IMR-90 (cell line): ENCODE measurements around the gene IGLL5. TPM values are rescaled to one million over a fixed set of nuclear protein-coding genes. Genes with fewer than 3 reads are reported as not detected.

Experiments used
- ATAC-seq: fragments of 200-7000 bp; cut with Tn5 transposase; 2 replicates; pipeline ENCODE4 v1.9.1; 2020; ENCODE audit warnings: low read depth, mild to moderate bottlenecking, moderate library complexity
- BruUV-seq: library from RNA; stranded (reverse); fragments of 400-500 nt; replicated peaks from 2 replicates; lab custom pipeline; 2021; lab: Mats Ljungman, UMichigan
- CTCF ChIA-PET: fragments of 300-600 bp; formaldehyde crosslinking; extraction: SDS; loops from one replicate; lab custom pipeline; 2021; ENCODE audit warnings: antibody characterized with exemption; lab: Yijun Ruan, JAX
- POLR2A ChIA-PET: fragments of 300-600 bp; sonication (Branson Sonifier 250); formaldehyde crosslinking; loops from one replicate; lab custom pipeline; 2022; ENCODE audit warnings: antibody characterized with exemption; ENCODE audit not compliant: unreplicated experiment; lab: Charles Lee
- DNase-seq: peaks from one replicate; pipeline ENCODE4 v3.0.0; 2013
- H2AFZ ChIP-seq: replicated peaks from 2 replicates; pipeline ENCODE3; 2013; ENCODE audit warnings: low read length, mild to moderate bottlenecking; ENCODE audit not compliant: poor library complexity
- H2AK5ac ChIP-seq: 2 replicates; pipeline ENCODE4 v1.6.1; 2013; ENCODE audit warnings: low read depth, low read length, inconsistent platforms
- H2AK9ac ChIP-seq: replicated peaks from 2 replicates; pipeline ENCODE3; 2013; ENCODE audit warnings: mild to moderate bottlenecking, low read depth, low read length, moderate library complexity; ENCODE audit not compliant: poor library complexity
- H2BK120ac ChIP-seq: 2 replicates; pipeline ENCODE4 v1.6.1; 2013; ENCODE audit warnings: low read depth, low read length, inconsistent platforms
- H2BK15ac ChIP-seq: 3 replicates; pipeline ENCODE4 v1.6.1; 2013; ENCODE audit warnings: low read depth, low read length, inconsistent platforms
- H2BK20ac ChIP-seq: 2 replicates; pipeline ENCODE4 v1.6.1; 2013; ENCODE audit warnings: low read depth, mild to moderate bottlenecking, inconsistent platforms, low read length, moderate library complexity
- H2BK5ac ChIP-seq: 2 replicates; pipeline ENCODE4 v1.6.1; 2013; ENCODE audit warnings: mild to moderate bottlenecking, low read depth, low read length, inconsistent platforms; ENCODE audit not compliant: poor library complexity, severe bottlenecking
- H3K14ac ChIP-seq: replicated peaks from 2 replicates; pipeline ENCODE4 v1.6.1; 2013; ENCODE audit warnings: low read depth, low read length, inconsistent platforms
- H3K18ac ChIP-seq: 2 replicates; pipeline ENCODE4 v1.6.1; 2013; ENCODE audit warnings: low read depth, low read length, control low read depth
- H3K23ac ChIP-seq: 2 replicates; pipeline ENCODE4 v1.6.1; 2013; ENCODE audit warnings: low read depth, low read length, inconsistent platforms
- H3K27ac ChIP-seq: 2 replicates; pipeline ENCODE4 v1.5.1; 2013; ENCODE audit warnings: mild to moderate bottlenecking, control low read depth, low read length; ENCODE audit not compliant: insufficient read depth
- H3K27me3 ChIP-seq: 2 replicates; pipeline ENCODE4 v1.6.1; 2013; ENCODE audit warnings: low read length; ENCODE audit not compliant: control insufficient read depth, insufficient read depth
- H3K36me3 ChIP-seq: 2 replicates; pipeline ENCODE4 v1.6.1; 2013; ENCODE audit warnings: low read length, mixed read lengths; ENCODE audit not compliant: control insufficient read depth, insufficient read depth
- H3K4ac ChIP-seq: 2 replicates; pipeline ENCODE4 v1.6.1; 2013; ENCODE audit warnings: low read depth, low read length, inconsistent platforms
- H3K4me1 ChIP-seq: 2 replicates; pipeline ENCODE4 v1.6.1; 2013; ENCODE audit warnings: low read length, mixed read lengths; ENCODE audit not compliant: control insufficient read depth, insufficient read depth
- H3K4me2 ChIP-seq: 2 replicates; pipeline ENCODE4 v1.6.1; 2013; ENCODE audit warnings: low read depth, mild to moderate bottlenecking, control low read depth, low read length, moderate library complexity
- H3K4me3 ChIP-seq: 2 replicates; pipeline ENCODE4 v1.5.1; 2013; ENCODE audit warnings: low read depth, mild to moderate bottlenecking, control low read depth, low read length, moderate library complexity; ENCODE audit not compliant: insufficient read depth
- H3K56ac ChIP-seq: 2 replicates; pipeline ENCODE4 v1.6.1; 2013; ENCODE audit warnings: low read length, inconsistent platforms; ENCODE audit not compliant: insufficient read depth; ENCODE audit errors: extremely low read depth
- H3K79me1 ChIP-seq, 2 experiments: 2 replicates each; pipeline ENCODE4 v1.6.1; 2013; ENCODE audit warnings: low read length in 2 of 2, inconsistent platforms in 1 of 2, low read depth in 1 of 2
- H3K9ac ChIP-seq: 2 replicates; pipeline ENCODE4 v1.6.1; 2013; ENCODE audit warnings: low read depth, low read length, control low read depth
- H3K9me1 ChIP-seq: 2 replicates; pipeline ENCODE4 v1.6.1; 2013; ENCODE audit warnings: low read length, inconsistent platforms; ENCODE audit not compliant: insufficient read depth
- H3K9me3 ChIP-seq: 2 replicates; pipeline ENCODE4 v1.6.1; 2013; ENCODE audit warnings: low read length; ENCODE audit not compliant: control insufficient read depth, insufficient read depth
- H4K20me1 ChIP-seq: 2 replicates; pipeline ENCODE4 v1.6.1; 2013; ENCODE audit warnings: low read length, inconsistent platforms; ENCODE audit not compliant: insufficient read depth
- H4K5ac ChIP-seq: 2 replicates; pipeline ENCODE4 v1.6.1; 2013; ENCODE audit warnings: mild to moderate bottlenecking, low read depth, low read length, control low read depth
- H4K8ac ChIP-seq, 2 experiments: 2 replicates each; pipeline ENCODE4 v1.6.1; 2013; ENCODE audit warnings: low read depth in 2 of 2, low read length in 2 of 2, control low read depth in 1 of 2, inconsistent platforms in 1 of 2
- H4K91ac ChIP-seq: 2 replicates; pipeline ENCODE4 v1.6.1; 2013; ENCODE audit warnings: low read depth, low read length, inconsistent platforms; ENCODE audit not compliant: insufficient read depth
- BHLHE40 ChIP-seq: fragments of 150-350 bp; IDR thresholded peaks from 2 replicates; pipeline ENCODE4 v1.6.1; 2016; ENCODE audit warnings: mild to moderate bottlenecking, low read depth, low read length
- CEBPB ChIP-seq: IDR thresholded peaks from 2 replicates; pipeline ENCODE4 v1.6.1; 2012; ENCODE audit warnings: low read depth, low read length, improper control_type of control experiment
- CHD1 ChIP-seq: IDR thresholded peaks from 2 replicates; pipeline ENCODE4 v1.6.1; 2012; ENCODE audit warnings: low read depth, low read length, improper control_type of control experiment
- CTCF ChIP-seq: conservative IDR thresholded peaks from 2 replicates; pipeline ENCODE4 v1.5.1; 2012; ENCODE audit warnings: mild to moderate bottlenecking, low read depth, low read length, improper control_type of control experiment
- ELK1 ChIP-seq: fragments of 150-350 bp; IDR thresholded peaks from 2 replicates; pipeline ENCODE4 v1.6.1; 2016; ENCODE audit warnings: low read depth, mild to moderate bottlenecking, low read length, moderate library complexity, borderline replicate concordance
- FOS ChIP-seq: fragments of 150-350 bp; IDR thresholded peaks from 2 replicates; pipeline ENCODE4 v1.6.1; 2016; ENCODE audit warnings: low read depth, low read length
- MAFK ChIP-seq: IDR thresholded peaks from 2 replicates; pipeline ENCODE4 v1.6.1; 2012; ENCODE audit warnings: low read depth, low read length, improper control_type of control experiment
- MAZ ChIP-seq: IDR thresholded peaks from 2 replicates; pipeline ENCODE4 v1.6.1; 2012; ENCODE audit warnings: low read depth, mild to moderate bottlenecking, low read length, improper control_type of control experiment, moderate library complexity, borderline replicate concordance
- MXI1 ChIP-seq: IDR thresholded peaks from 2 replicates; pipeline ENCODE4 v1.6.1; 2012; ENCODE audit warnings: low read depth, mild to moderate bottlenecking, low read length, moderate library complexity, borderline replicate concordance
- NFE2L2 ChIP-seq: fragments of 150-350 bp; IDR thresholded peaks from 2 replicates; pipeline ENCODE4 v1.6.1; 2016; ENCODE audit warnings: low read depth, mild to moderate bottlenecking, low read length
- POLR2A ChIP-seq: IDR thresholded peaks from 2 replicates; pipeline ENCODE4 v1.6.1; 2012; ENCODE audit warnings: mild to moderate bottlenecking, low read depth, low read length
- RAD21 ChIP-seq: IDR thresholded peaks from 2 replicates; pipeline ENCODE4 v1.6.1; 2012; ENCODE audit warnings: low read length, improper control_type of control experiment
- RCOR1 ChIP-seq: IDR thresholded peaks from 2 replicates; pipeline ENCODE4 v1.6.1; 2012; ENCODE audit warnings: mild to moderate bottlenecking, low read length, improper control_type of control experiment; ENCODE audit not compliant: insufficient replicate concordance
- RFX5 ChIP-seq: IDR thresholded peaks from 2 replicates; pipeline ENCODE4 v1.8.0; 2012; ENCODE audit warnings: low read depth, mild to moderate bottlenecking, low read length, moderate library complexity
- SMC3 ChIP-seq: fragments of 150-350 bp; IDR thresholded peaks from 2 replicates; pipeline ENCODE4 v1.6.1; 2016; ENCODE audit warnings: low read depth, mild to moderate bottlenecking, antibody characterized with exemption, low read length, moderate library complexity
- USF2 ChIP-seq: fragments of 150-350 bp; IDR thresholded peaks from 2 replicates; pipeline ENCODE4 v1.6.1; 2017; ENCODE audit warnings: mild to moderate bottlenecking, antibody characterized with exemption, low read length, low read depth
- WGBS, 2 experiments: methylation state at CpG; one replicate each; pipeline versions ENCODE4 v1.1.5 to v1.1.7; 2013; ENCODE audit warnings: missing lambda C conversion rate in 2 of 2; ENCODE audit not compliant: insufficient read length in 1 of 2; ENCODE audit errors: extremely low coverage in 2 of 2; 5-methylcytosine and 5-hydroxymethylcytosine counted together
- dilution Hi-C: fragments of 300-500 bp; cut with HindIII; formaldehyde crosslinking; loops from one replicate; pipeline ENCODE4 v1.14.3; 2018; ENCODE audit warnings: low sequenced_read_pairs; ENCODE audit not compliant: unreplicated experiment
- in situ Hi-C: fragments of 300-500 bp; cut with MboI; formaldehyde crosslinking; loops from 3 replicates; pipeline ENCODE4 v1.14.3; 2019; ENCODE audit warnings: low sequenced_read_pairs, inconsistent platforms, mixed read lengths
- intact Hi-C: fragments of 100-400 bp; cut with micrococcal nuclease; formaldehyde crosslinking; loops from 2 replicates; pipeline ENCODE4 v1.10.0; 2022
- polyA plus RNA-seq, 3 experiments: library from polyadenylated mRNA; depleted of rRNA; stranded (reverse); fragments of >200 nt; gene quantifications; 2 replicates each; pipeline ENCODE4 v1.2.3, GENCODE V29; 2012; ENCODE audit warnings: low replicate concordance in 1 of 3
- total RNA-seq: library from RNA; depleted of rRNA; stranded (reverse); fragments of >200 nt; gene quantifications from 2 replicates; pipeline ENCODE4 v1.2.3, GENCODE V29; 2012

IGLL5 gene
- total and polyA plus RNA-seq, 2 of the 4 experiments (the other 2 are of a cell fraction) = not detected

- intact Hi-C loops = no loop called here
- H3K18ac ChIP-seq = no peak overlapping the region
- no peaks in the 10 kb centered on the region for H3K36me3 ChIP-seq
- H2AFZ ChIP-seq = no peak overlapping the region
- ChIA-PET POLR2A (no interaction called here), CTCF (no interaction called here)
- no peak overlapping the region for H3K27ac ChIP-seq
- H4K20me1 ChIP-seq = no peaks in the 10 kb centered on the region
- H3K79me1 ChIP-seq = no peaks in the 10 kb centered on the region
- H3K27me3 ChIP-seq = peaks cover 7% of the 10 kb centered on the region
- no peak overlapping the region for H3K14ac ChIP-seq
- BruUV-seq = no TSS peak
- no peak overlapping the region for H3K4me2 ChIP-seq
- dilution Hi-C loops = no loop called here
- no peak overlapping the region for H2AK9ac ChIP-seq
- H3K4me1 ChIP-seq = no peaks in the 10 kb centered on the region
- no peak overlapping the region for H3K56ac ChIP-seq
- H3K4me3 ChIP-seq = no peak overlapping the region
- H3K23ac ChIP-seq = no peak overlapping the region
- in situ Hi-C loops = no loop called here
- TF ChIP-seq MAZ (no peak), MXI1 (no peak), SMC3 (no peak), ELK1 (no peak), NFE2L2 (no peak), BHLHE40 (no peak), MAFK (no peak), CTCF (no peak), POLR2A (no peak), RFX5 (no peak), USF2 (no peak), FOS (no peak), RCOR1 (no peak), RAD21 (no peak), CHD1 (no peak), CEBPB (no peak)
- no peak overlapping the region for H2BK5ac ChIP-seq
- H3K9me1 ChIP-seq = no peaks in the 10 kb centered on the region
- no peak overlapping the region for H2BK20ac ChIP-seq
- H2BK120ac ChIP-seq = no peak overlapping the region
- no peak overlapping the region for H2BK15ac ChIP-seq
- DNase-seq (no peak), ATAC-seq (no peak)
- H3K9me3 ChIP-seq = no peaks in the 10 kb centered on the region
- H4K8ac ChIP-seq = no peak overlapping the region
- H4K91ac ChIP-seq = no peak overlapping the region
- H3K9ac ChIP-seq = no peak overlapping the region
- no peak overlapping the region for H2AK5ac ChIP-seq
- H3K4ac ChIP-seq = no peak overlapping the region
- H4K5ac ChIP-seq = no peak overlapping the region
- 40% methylated on average over 1 of the region's 6 CpGs; no CpG with 5 or more reads in 1 of the 2 experiments for WGBS, 2 experiments
Observed at GRCh38 chr22:22908941-22909604, 21.5 kb downstream of the IGLL5 start.
